ENCODE data around the gene GTPBP6.
"Not testable (repeated sequence)": the region's sequence is repeated elsewhere in the genome, so short reads cannot be mapped to it uniquely, and the experiment has no call there.

GTPBP6 gene

GRCh38 chrX:316351-317325, 2.0 kb downstream of the GTPBP6 start:
- DNase-seq (ENCODE audit: low read depth) = no peak

GRCh38 chrX:314781-315595, 3.6 kb downstream of the GTPBP6 start:
- DNase-seq (ENCODE audit: low read depth) = no peak

GRCh38 chrX:314049-314448, 4.5 kb downstream of the GTPBP6 start:
- DNase-seq (ENCODE audit: low read depth) = no peak

GRCh38 chrX:313546-313945, 5.0 kb downstream of the GTPBP6 start:
- DNase-seq (ENCODE audit: low read depth) = no peak

- DNase-seq (ENCODE audit: low read depth) = no peak
Measured at GRCh38 chrX:312621-313331, 5.8 kb downstream of the GTPBP6 start.

- DNase-seq (ENCODE audit: low read depth) = no peak
Measured at GRCh38 chrX:311156-312129, 7.2 kb downstream of the GTPBP6 start.

- no peak for DNase-seq (ENCODE audit: low read depth)
Measured at GRCh38 chrX:310621-311155, 7.9 kb downstream of the GTPBP6 start.

GRCh38 chrX:308821-309520, 9.6 kb downstream of the GTPBP6 start:
- DNase-seq (ENCODE audit: low read depth) = no peak

- no peak for DNase-seq (ENCODE audit: low read depth)
Measured at GRCh38 chrX:307261-308111, 11.1 kb downstream of the GTPBP6 start.

GRCh38 chrX:306614-307251, 11.9 kb downstream of the GTPBP6 start:
- not testable (repeated sequence) for DNase-seq (ENCODE audit: low read depth)

- not testable (repeated sequence) for DNase-seq (ENCODE audit: low read depth)
Measured at GRCh38 chrX:305781-306613, 12.6 kb downstream of the GTPBP6 start.

- DNase-seq (ENCODE audit: low read depth) = no peak
Measured at GRCh38 chrX:302975-303374, 15.6 kb downstream of the GTPBP6 start.

- DNase-seq (ENCODE audit: low read depth) = no peak
Measured at GRCh38 chrX:300334-300733, 18.3 kb downstream of the GTPBP6 start.

- DNase-seq (ENCODE audit: low read depth) = no peak
Measured at GRCh38 chrX:298993-299392, 19.6 kb downstream of the GTPBP6 start.

- DNase-seq (ENCODE audit: low read depth) = no peak
Measured at GRCh38 chrX:295136-295535, 23.5 kb downstream of the GTPBP6 start.

GRCh38 chrX:292900-293897, 25.4 kb downstream of the GTPBP6 start:
- no peak for DNase-seq (ENCODE audit: low read depth)
